Activated effector memory CD4-positive, alpha-beta T cell treated with anti-CD3 and anti-CD28 coated beads, Interleukin-2, amount 50 U/mL, for 16 hours (primary cell): ENCODE results near the gene RCOR1.
"Not testable (repeated sequence)": the region's sequence is repeated elsewhere in the genome, so short reads cannot be mapped to it uniquely, and the experiment has no call there.

Experiments used
- DNase-seq: peaks from one replicate; pipeline ENCODE4 v3.0.0-alpha.2; 2020

Gene RCOR1

DNA sequence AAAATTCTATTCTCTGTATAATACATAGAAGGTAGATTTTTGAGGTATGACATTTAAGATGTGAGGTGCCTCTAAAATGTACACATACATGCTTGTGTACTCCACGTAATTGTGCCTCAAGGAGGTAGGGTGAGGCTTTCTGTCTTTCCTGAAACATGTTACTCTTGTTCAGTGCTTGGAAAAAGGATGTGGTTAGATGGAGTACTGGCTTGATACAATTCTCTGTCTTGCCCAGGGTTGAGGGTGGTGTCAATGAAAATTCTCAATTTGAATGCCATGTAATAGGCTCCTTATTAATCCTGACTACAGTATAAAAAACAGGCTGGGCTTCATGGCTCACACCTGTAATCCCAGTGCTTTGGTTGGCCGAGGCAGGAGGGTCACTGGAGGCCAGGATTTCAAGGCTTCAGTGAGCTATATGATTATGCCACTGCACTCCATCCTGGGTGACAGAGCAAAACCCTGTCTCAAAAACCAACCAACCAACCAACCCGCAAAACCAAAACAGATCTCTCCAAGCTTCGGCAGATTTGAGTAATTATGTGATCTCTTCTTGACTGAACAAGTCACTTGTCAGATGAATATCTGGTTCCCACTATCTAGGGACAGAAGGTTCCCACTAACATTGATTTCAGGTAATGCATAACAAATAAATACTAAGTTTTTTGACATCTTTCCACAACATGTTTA, 41.6 kb downstream of the RCOR1 start:
- DNase-seq: no peak

DNA sequence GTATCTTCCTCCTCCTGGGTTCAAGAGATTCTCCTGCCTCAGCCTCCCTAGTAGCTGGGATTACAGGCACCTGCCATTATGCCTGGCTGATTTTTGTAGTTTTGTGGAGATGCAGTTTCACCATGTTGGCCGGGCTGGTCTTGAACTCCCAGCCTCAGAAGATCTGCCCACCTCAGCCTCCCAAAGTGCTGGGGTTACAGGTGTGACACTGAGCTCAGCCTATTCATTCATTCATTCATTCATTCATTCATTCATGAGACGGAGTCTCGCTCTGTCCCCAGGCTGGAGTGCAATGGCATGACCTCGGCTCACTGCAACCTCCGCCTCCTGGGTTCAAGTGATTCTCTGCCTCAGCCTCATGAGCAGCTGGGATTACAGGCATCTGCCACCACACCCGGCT, 47.2 kb downstream of the RCOR1 start:
- DNase-seq: not testable (repeated sequence)

DNA sequence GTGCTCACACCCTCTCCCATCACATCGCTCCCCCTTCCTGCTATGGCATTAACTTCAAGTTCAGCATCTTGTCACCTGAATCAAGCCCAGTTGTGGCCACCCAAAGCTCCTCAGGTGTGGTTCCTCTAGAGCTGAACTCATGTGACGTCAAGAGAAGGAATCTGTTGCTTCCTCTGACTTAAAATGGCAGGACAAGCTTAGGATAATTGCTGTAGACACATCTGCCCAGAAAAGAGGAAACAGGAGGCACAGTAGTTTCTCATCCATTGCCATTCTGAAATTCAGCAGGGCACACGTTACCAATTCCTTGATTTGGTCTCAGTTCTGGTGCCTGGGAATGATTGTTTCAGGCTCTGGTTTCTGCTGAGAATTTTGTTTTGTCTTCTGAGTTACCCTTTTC, 52.1 kb downstream of the RCOR1 start:
- no peak for DNase-seq

DNA sequence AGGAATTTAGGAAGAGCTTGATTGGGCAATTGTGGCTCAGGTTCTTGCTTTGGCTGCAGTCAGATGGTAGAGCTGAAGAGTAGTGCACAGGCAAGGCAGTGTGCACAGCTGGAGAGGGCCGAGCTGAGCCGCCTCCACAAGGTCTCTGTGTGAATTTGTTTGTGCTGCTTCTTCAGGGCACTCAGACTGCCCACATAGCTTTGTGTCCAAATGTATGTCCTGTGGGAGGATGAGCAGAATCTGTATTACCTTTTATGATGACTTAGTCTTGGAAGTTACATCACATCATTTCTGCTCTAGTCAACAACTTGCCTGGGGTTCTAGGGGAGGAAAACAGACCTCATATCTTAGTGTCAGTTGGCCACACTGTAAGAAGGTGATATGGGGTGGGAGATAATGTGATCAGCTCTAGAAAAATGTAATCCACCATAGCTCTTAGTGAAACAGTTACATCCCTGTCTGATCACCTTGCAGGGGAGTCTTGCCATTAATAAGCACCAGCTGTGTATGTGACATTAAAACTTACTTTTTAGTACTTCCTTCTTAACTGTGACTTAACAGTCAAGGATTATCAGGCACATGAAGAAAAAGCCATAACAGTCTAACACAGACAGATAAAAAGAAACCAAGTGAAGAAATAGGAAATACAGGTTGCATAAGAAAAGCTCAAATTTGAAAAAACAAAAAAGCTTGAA, 53.4 kb downstream of the RCOR1 start:
- no peak for DNase-seq

DNA sequence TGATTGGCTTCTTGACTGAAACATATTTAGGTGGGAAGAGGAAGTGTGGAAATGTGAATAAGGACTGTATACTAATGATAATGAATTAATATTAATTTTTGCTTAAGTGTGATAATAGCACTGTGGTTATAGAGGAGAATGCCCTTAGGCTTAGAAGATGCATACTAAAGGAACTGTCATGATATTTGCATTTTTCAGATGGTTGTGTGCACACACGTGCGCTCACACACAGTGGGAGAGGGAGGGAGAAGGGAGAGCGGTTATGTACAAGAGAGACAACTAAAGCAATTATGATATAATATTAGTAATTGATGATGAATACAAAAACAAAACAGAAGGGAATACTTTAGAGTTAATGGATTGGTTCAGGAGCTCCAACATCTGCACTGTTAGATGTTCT, 54.2 kb downstream of the RCOR1 start:
- DNase-seq: no peak

DNA sequence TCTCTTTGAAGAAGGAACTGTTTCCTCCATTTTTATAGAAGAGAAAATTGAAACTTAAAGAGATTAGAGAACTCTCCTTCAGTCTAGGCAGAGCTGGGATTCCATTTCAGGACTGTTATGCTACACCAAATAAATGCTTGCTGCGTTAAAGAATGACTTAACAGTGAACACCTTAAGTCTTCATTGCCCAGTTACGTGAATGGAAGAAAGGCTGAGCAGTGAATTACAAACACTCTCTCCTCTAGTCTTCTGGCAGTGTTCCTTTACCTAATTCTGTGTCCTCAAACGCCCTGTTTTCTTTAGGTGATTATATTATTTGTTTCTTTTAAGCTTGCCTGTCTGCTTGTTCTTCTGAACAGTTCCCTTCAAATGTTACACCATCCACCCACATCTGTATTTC, 59.7 kb downstream of the RCOR1 start:
- no peak for DNase-seq

DNA sequence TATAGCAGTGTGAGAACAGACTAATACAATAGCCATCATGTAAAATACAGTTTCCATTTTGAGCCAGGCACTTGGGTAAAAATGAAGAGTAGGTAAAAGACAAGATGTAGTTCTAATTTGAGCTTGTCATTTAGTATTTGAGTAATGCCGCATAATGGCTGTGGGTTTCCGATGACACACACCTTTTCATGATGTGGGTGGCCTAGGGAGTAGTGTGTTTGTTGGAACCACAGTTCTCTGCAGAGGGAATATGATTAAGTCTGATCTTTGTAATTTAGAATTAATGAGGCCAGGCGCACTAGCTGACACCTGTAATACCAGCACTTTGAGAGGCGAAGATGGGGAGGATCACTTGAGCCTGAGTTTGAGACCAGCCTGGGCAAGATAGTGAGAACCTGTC, 61.8 kb downstream of the RCOR1 start:
- no peak for DNase-seq

DNA sequence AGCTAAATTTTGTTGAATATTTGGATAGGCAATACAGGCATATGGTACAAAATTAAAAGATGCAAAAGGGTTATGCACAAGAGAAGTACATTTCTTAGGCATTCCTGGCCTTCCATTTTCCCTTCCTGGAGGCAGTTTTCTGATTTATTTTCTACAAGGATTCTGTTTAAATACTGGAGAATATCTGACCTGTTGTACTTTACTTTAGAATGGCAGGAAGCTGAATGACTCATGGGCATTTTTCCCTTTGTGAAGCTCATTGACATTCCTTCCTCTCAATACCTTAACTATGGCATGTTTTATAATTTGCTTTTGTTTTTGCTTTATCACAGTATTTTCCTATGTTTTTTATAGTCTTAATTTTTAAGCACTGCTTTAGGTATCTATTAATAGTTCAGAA, 62.7 kb downstream of the RCOR1 start:
- DNase-seq: no peak

DNA sequence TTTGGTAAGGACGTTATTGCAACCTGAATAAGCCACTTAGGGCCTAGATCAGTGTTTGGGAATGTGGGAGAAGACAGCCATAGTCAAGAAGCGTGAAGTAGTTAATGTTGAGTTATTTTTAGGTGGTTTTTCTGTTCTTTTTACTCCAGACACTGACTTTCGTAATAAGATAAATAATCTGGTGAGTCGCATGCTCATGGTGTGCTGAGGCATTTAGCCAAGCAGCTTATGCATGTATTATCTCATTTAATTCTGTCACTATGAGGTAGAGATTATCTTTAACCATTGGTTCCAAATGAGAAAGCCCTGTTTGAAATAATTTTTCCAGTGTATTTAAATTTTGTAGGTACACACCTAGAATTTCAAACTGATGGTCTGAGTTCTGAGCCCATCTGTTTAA, 67.3 kb downstream of the RCOR1 start:
- no peak for DNase-seq

DNA sequence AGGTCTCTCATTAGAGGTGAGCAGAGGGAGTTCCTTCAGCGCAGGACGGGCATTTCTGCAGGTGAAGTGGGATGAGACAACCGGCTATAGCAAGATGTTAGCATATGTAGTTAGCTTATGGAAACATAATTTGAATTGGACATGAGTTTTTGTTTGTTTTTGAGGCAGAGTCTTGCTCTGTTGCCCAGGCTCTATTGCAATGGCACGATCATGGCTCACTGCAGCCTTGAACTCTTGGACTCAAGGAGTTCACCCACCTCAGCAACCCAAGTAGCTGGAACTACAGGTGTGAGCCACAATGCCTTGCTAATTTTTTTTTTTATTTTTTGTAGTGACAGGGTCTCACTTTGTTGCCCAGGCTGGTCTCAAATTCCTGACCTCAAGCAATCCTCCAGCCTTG, 69.2 kb downstream of the RCOR1 start:
- DNase-seq: no peak

DNA sequence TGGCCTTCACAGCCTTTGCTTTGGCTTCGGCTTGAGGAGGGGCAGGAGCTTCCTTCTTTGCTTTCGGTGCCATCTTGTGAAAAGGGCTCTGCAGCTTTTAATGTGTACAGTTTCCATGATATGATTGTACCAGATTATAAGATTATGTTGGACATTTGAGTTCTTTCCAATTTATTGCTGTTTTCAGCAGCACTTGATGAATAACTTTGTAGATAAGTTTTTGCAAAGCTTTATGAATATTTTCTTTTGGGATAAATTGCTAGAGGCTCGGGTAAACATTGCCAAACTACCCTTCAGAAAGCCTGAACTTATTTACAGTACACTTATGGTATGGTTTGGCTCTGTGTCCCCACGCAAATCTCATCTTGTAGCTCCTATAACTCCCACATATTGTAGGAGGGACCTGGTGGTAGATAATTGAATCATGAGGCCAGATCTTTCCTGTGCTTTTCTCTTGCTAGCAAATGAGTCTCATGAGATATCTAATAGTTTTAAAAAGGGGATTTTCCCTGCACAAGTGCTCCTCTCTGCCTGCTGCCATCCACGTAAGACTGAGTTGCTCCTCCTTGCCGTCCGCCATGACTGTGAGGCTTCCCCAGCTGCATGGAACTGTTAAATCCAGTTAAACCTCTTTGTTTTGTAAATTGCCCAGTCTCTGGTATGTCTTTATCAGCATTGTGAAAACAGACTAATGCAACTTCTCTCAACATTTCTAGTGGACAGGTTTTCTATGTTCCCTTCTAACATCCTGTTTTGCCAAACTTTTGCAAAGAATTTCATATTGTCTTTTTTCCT, 70.4 kb downstream of the RCOR1 start:
- no peak for DNase-seq

DNA sequence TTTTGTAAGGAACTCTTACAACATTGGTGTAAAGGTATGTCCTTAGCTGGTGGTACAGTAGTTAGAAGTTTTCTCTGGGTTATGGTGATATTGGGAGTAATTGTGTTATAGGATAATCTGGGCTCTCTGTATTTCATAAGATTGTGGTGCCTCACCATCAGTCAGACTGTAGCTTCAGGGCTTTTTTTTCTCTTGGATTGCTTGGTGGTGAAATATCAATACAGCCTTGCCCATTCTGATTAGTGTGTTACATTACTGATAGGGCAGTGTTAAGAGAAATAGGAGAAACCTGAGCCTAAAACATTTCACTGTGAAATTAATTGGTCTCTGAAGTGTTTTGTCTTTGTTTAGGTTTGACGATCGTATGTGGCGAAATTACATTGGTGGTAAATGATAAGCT, 71.0 kb downstream of the RCOR1 start:
- DNase-seq: no peak

DNA sequence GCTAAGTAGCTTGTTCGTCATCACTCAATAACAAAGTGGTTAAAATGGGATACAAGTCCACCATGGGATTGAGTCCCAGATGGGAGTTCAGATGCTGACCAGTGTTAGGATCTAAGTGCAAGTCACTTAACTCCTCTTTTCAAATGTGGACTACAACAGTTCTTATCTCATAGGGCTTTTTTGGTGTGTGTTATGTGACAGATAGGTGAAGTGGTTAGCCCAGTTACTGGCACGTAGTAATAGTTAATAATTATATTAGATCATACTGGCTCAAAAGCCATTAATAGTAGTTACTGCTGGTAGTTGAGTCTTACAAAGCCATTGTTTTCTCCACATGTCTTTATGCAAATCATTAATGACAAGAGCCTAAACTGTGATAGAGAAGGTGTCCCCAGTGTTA, 73.2 kb downstream of the RCOR1 start:
- no peak for DNase-seq

DNA sequence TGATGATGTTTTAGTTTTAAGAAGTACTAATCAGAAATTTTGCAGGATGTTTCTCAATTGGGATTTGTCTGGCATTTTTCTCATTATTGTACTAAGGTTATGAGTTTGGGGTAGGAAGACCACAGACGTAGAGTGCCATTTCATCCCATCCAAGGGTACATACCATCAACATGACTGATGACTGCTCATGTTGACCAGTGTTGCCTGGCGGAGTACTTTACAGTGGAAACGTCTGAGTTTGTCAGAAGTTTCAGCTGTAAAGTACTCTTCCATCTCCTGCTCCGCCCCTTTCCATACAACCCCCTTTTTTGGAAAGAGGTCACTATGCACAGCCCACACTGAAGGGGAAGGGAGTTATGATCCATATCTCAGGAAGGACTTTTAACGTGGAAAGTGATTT, 74.2 kb downstream of the RCOR1 start:
- no peak for DNase-seq

DNA sequence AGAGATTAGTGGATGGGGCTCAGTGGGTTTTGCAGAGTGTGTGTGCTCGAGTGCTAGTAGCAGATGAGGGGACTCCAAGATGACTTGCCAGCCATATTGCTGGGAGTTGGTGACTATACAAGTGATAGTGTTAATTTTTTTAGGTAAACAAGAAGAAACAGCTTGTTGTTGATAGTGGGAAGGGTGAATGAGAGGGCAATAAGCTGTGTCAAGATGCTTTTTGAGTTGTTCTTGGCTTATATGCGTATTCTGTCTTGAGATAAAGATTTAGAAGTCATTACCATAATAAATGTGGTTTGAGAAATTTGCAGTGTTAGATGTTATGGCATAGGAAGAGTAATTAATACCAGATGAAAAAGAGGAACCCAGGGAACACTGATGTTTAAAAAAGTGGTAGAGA, 75.3 kb downstream of the RCOR1 start:
- no peak for DNase-seq

DNA sequence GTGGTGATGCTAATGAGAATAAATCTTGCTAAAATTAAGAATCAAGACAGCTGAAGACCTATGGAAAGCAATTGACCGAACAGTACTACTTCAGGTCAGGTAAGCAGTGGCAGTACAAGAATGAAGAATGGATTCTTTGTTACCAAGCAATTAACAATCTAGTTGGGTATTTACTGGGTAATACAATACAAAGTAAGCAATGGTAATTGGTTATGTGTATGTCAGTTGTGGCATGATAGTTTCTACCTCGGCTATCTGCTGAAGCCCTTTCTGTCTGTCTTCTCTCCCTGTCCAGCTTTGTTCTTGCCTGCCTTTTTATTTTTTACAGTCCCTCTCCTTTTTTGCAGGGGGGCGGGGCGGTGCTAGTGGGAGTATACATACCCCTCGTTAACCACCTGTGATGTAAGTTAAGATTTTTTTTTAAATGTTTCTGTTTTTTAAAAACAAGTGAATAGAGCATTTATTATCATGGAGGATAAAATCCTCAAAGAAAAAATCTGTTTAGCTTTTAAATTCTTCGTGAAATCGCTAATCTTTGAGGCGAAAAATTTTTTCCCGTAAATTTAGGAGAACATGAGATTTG, 75.9 kb downstream of the RCOR1 start:
- no peak for DNase-seq

DNA sequence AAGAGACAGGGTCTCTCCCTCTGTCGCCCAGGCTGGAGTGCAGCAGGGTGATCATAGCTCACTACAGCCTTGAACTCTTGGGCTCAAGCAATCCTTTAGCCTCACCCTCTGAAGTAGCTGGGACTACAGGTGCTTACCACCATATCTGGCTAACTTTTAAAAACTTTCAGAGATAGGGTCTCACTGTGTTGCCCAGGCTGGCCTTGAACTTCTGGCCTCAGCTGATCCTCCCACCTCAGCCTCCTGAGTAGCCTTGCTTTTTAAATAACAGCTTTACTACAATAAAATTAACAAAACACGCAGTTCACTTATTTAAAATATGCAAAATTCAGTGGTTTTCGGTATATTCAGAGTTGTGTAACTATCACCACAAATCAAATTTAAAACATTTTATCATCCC, 79.0 kb downstream of the RCOR1 start:
- no peak for DNase-seq

DNA sequence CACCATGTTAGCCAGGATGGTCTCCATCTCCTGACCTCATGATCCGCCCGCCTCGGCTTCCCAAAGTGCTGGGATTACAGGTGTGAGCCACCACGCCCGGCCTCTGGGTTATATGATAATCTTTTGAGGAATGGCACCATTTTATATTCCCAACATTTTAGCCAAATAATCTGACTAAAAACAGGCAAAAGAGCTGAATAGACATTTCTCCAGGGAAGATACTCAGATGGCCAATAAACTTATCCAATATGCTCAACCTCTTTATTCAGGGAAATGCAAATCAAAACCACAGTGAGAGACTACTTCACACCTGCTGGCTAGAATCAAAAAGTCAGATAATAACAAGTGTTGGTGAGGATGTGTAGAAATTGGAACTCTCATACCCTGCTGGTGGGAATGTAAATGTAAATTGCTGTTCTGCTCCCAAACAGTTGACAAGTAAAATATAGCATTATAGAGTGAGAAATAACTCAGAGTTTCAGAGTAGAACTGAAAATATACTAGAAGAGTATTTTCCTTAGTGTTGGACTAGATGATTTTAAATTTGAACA, 80.0 kb downstream of the RCOR1 start:
- DNase-seq: no peak

DNA sequence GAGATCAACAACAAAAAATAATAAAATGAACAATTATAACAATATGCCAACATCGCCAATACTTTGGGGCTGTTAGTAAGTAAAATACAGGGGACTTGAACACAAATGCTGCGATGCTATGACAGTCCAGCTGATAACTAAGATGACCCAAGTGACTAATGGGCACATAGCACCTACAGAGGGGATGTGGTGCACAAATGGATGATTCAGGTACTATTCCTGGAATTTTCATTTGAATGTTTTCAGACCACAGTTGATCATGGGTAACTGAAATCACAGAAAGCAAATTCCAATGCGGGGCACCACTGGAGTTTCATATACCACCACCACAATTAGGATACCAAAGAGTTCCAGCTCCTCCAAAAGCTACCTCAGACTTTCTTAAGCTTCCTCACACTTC, 82.9 kb downstream of the RCOR1 start:
- DNase-seq: no peak

DNA sequence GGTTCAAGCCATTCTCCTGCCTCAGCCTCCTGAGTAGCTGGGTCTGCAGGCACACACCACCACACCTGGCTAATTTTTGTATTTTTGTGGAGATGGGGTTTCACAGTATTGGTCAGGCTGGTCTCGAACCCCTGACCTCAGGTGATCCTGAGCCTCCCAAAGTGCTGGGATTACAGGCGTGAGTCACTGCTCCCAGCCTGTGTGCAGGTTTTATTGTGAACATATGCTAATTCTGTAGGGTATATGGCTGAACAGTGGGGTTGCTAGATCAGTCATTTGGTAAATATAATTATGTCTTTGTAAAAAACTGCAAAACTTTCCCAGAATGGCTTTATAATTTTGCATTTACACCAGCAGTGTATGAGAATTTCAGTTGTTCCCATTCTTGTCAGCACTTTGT, 85.9 kb downstream of the RCOR1 start:
- DNase-seq: no peak

DNA sequence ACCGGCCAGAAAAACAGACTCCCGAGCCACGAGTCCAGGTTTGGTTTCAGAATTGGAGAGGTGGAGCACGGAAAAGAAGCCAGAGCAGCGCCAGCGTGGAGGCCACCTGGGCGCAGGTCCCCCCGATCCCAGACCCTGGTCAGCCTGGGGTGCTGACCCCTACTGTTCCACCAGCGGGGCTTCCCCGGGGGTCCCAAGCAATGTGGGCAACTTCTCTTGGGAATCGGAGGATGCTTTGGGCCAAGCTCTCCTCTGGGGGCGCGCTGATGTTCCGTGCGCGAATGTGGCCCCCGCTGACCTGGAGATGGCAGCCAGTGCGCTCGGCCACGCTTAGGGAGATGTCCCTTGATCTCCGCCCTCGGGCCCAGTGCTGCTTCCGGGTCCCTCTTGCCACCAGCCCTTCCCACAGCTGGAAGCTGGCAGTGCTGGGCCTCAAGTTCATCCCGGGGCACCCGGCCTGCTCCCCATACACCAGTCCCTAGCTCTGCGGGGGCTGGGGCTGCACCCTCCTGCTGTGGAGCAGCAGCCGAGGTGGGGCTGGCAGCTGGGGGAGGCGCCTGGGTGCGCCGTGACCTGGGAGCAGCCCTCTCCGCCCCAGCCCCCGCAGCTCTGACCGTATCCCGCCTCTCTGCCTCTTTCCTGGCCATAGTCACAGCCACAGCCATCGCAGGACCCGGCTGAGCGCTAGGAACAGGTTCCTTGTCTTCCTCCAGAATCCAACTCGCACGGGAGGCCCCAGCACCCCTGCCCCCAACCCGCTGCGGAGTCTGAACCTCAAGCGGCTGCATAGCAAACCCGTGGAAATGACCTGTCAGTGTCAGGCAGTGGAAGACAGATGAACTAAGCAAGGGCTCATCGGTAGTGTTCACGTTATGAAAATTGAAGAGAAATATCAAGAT, 91.2 kb downstream of the RCOR1 start:
- DNase-seq: no peak

DNA sequence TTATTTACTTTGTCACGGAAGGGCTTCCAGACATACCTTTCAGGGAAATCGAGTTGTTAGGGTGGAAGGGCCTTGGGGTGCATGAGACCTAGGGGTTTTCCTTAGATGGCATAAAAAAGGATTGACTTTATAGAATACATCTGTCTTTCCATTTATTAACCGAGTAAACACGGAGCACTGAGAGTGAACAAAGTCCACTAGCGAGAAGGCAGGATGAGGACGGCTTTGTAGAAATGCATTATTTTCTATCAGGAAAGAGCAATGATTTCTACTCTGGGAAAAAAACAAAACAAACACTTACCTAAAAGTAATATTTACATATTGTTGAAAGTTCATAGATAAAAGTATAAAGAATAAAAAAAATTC, 91.8 kb downstream of the RCOR1 start:
- no peak for DNase-seq
